Stimulated activated CD4-positive, alpha-beta T cell treated with anti-CD3 and anti-CD28 coated beads, Interleukin-15, amount 100 ng/mL, for 48 hours (primary cell): ENCODE data around the gene ERICH6B.
"Not testable (repeated sequence)": the region's sequence is repeated elsewhere in the genome, so short reads cannot be mapped to it uniquely, and the experiment has no call there.

Experiments used
- DNase-seq, 2 donors: peaks; one replicate each; pipeline ENCODE4 v3.0.0-alpha.2; 2020; ENCODE audit warnings: low read depth in 2 of 2

ERICH6B gene

DNA sequence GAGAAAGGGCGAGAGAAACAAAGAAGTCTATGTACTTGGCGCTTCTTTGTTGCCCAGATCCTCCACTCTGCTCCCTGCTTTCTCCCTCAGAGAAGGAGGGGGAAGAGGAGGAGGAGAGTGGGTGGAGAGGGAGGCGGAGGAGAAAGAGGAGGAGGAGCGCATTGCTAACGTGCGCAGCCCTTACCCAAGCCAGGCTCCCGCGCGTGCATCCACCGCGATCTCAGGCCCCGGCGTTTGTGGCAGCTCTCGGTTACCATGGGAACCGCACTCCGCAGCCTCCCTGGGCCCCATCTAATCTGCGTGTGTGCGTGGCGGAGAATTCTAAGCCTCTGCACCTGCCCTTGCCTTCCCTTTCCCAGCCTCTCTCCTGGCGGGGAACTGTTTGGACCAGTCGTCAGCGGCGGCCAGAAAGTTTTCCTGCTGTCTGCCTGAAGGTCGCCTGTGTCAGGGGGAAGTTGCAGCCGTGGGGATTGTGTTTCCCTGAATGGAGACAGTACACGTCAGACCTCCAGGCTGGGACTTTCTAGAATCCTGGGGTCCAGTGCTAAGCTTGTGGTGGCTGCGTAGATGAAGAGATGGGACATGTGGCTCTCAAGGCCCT is at the start of gene ERICH6B:
ERICH6B (minus strand) TSS at position 239 of the 601 bp plus-strand sequence. CDS start 18,734 bp downstream, outside the sequence.
- peak in 1 of 2 donors; percentile 3 for DNase-seq

DNA sequence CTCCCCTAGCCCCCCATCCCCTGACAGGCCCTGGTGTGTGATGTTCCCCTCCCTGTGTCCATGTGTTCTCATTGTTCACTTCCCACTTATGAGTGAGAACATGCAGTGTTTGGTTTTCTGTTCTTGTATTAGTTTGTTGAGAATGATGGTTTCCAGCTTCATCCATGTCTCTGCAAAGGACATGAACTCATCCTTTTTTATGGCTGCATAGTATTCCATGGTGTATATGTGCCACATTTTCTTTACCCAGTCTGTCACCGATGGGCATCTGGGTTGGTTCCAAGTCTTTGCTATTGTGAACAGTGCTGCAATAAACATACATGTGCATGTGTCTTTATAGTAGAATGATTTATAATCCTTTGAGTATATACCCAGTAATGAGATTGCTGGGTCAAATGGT is 47.4 kb upstream of the ERICH6B start:
- DNase-seq: not testable (repeated sequence)

DNA sequence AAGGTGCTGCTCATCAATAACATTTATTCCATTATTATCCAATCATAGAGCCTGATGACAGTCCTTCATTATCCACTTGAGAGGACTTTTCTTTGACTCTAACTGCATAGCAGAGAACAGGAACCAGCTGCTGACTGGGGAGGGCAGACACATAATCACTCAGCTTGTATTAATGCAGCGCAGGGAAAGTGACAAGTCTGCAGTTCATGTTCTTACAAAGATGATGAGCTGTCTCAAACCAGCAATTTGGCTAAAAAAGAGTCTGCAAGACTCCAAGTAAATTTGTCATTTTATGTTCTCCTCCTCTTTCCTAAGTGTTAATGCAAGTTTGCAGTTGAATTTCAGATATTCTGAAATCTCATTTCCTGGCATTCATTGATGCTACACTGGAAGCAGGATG is 46.6 kb upstream of the ERICH6B start:
- no peak for DNase-seq

DNA sequence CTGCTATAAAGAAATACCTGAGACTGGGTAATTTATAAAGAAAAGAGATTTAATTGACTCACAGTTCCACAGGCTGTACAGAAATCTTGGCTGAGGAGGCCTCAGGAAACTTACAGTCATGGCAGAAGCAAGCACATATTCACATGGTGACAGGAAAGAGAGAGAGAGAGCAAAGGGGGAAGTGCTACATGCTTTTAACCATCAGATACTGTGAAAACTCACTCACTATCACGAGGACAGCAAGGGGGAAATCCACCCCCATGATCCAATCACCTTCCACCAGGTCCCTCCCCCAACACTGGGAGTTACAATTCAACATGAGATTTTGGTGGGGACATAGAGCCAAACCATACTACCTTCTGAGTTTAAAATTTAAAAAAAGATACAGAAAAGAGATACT is 44.9 kb upstream of the ERICH6B start:
- DNase-seq: not testable (repeated sequence)

DNA sequence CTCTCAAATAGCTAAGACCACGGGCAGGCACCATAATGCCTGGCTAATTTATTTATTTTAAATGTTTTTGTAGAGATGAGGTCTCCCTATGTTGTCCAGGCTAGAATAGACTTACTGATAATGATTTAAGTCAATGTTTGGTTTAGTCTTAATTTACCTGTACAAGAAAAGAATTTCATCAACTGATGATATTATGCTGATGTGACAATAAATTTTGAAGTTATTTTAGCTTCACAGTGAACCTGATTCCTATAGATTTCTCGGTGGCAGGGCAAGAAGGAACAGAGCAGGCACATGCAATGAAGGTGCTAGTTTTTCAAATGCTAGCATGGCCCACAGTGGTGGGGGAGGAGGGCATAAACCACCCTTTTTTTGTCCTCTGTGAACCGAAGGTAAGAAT is 44.0 kb upstream of the ERICH6B start:
- DNase-seq: no peak

DNA sequence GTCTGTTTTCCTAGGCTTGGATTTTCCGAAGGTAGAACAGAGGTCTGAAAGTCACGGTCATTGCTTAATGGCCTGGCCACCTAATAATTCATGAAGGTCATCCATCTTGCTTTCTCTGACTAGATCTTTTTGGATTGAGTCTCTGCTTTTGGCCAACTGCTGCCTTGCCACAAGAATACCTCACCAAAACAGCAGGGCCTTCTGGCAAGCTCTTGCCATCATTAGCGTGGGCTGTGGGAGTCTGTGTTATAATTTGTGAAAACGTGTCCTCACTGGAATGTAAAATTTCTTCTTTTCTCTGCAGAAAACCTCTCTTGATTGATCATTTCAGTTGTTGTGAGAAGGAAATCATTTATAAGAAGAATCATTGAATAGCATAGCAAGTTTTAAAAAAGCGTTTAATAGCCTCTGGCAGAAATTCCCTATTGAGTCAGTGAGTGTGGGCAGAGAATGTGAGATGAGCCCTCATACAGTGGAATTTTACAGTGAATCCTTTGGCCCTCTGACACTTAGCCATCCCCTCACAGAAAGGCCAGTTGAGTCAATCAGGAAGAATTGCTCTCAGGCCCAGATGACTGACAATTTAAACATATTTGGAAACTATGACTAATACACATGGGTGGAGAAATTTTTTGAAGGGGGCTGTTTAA is 43.2 kb upstream of the ERICH6B start:
- DNase-seq: no peak

DNA sequence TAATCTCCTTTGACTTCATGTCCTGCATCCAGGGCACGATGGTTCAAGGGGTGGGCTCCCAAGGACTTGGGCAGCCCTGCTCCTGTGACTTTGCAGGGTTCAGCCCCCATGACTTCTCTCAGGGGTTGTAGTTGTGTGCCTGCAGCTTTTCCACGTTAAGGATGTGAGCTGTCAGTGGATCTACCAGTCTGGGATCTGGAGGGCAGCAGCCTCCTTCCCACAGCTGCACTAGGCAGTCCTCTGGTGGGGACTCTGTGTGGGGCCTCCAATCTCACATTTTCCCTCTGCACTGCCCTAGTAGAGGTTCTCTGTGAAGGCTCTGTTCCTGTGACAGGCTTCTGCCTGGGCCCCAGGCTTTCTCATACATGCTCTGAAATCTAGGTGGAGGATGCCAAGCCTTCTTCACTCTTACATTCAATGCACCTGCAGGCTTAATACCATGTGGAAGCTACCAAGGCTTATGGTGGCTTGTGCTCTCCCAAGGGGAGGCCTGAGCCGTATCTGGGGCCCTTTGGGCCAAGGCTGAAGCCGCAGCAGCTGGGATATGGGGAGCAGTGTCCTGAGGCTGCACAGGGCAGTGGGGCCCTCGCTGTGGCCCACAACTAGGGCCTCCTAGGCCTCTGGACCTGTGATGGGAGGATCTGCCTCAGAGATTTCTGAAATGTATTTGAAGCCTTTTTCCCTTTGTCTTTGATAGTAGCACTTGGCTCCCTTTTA is 39.3 kb upstream of the ERICH6B start:
- DNase-seq: no peak

DNA sequence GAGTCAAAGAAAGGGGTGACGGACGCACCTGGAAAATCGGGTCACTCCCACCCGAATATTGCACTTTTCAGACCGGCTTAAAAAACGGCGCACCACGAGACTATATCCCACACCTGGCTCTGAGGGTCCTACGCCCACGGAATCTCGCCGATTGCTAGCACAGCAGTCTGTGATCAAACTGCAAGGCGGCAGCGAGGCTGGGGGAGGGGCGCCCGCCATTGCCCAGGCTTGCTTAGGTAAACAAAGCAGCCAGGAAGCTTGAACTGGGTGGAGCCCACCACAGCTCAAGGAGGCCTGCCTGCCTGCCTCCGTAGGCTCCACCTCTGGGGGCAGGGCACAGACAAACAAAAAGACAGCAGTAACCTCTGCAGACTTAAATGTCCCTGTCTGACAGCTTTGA is 29.7 kb upstream of the ERICH6B start:
- DNase-seq: not testable (repeated sequence)

DNA sequence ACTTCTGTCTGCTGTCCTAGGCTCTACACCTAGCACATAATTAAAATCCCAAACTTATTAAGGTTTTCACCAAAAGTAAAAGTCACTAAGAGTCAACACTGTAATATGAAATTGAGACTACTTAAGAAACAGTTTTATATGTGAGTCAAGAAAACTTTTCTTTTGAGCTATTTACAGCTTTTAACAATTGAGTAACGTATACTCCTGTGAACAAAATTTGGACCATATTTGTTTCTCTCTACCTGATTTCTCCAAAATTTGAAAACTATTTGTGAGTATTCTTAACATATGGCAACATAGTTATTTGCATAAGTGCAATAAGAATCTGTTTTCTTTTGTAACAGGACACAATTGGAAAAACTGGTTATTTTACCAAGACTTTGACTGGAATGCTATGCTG is 26.6 kb upstream of the ERICH6B start:
- not testable (repeated sequence) for DNase-seq

DNA sequence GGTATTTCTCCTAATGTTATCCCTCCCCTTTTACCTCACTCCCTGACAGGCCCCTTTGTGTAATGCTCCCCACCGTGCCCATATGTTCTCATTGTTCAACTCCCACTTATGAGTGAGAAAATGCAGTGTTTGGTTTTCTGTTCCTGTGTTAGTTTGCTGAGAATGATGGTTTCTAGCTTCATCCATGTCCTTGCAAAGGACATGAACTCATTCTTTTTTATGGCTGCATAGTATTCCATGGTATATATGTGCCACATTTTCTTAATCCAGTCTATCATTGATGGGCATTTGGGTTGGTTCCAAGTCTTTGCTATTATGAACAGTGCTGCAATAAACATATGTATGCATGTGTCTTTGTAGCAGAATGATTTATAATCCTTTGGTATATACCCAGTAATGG is 19.8 kb upstream of the ERICH6B start:
- not testable (repeated sequence) for DNase-seq

DNA sequence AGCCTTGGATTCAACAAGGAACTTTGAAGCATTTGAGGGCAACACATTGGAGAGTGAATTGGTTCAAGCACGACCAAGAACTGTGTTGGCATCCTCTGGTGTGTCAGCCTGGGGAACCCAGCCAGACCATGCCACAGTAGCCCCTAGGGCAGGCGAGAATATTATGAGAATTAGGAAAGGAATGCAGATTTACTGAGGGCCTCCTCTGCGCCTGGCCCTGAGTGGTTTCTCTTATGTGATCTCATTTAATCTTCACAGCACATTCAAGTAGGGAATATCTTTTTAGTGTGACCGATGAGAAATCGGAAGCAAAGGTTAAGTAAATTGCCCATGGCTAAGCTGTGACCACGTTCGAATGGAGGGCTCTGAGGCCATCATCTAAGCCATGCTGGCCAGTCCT is 15.3 kb upstream of the ERICH6B start:
- DNase-seq: no peak

DNA sequence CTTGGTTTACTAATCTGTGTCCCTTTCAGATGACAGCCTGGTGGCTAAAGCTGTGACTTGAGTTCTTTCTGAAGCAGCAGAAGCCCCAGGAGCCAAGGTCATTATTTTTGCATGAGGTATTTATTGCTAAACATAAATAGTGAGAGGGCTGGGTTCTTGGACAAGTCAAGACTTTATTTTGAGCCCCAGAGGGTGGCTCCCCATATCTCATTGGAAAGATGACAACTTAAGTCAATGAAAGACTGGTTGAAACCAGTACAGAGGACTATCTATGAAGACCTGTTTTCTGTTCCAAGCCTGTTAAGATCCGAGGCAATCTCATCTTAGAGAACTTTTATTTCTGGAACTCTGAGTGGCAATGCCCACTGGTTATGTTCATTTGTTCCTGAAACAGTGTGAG is 14.4 kb upstream of the ERICH6B start:
- DNase-seq: no peak

DNA sequence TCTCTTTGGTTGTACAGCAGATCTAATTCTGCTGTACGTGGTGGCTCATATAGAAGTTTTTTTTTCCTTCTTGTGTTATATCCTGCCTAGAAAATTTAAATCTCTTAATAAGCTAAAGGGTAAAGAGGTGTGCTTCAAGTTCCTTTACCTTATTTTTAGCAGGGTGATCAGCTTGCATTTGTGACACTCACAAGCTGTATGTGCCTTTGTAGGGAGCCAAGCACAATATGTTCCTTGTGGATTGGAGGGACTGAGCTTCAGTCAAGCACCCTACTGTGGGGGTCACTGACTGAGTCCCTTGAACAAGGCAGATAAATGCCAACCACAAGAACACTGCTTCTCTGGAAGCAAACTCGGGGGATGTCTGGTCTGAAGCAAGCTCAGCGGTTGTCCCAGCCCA is 12.6 kb upstream of the ERICH6B start:
- DNase-seq: no peak

DNA sequence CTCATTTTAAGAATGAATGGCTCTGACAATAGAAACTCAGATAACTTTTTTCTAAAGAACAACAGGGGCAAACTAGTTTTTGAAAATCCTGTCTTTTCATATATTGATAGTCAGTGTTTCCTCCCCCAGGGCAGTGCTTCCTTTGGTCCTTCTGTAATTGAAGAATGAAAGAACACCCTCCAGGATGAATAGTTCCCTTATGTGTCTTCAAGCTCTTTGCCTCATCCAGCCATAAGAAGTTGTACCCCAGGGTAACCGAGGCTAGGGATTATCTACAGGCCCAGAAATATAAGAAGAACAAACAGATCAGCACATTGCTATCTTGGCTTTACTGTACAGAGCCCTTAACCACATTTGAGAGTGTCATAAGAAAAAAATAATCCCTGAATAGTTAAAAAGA is 12.1 kb upstream of the ERICH6B start:
- DNase-seq: no peak

DNA sequence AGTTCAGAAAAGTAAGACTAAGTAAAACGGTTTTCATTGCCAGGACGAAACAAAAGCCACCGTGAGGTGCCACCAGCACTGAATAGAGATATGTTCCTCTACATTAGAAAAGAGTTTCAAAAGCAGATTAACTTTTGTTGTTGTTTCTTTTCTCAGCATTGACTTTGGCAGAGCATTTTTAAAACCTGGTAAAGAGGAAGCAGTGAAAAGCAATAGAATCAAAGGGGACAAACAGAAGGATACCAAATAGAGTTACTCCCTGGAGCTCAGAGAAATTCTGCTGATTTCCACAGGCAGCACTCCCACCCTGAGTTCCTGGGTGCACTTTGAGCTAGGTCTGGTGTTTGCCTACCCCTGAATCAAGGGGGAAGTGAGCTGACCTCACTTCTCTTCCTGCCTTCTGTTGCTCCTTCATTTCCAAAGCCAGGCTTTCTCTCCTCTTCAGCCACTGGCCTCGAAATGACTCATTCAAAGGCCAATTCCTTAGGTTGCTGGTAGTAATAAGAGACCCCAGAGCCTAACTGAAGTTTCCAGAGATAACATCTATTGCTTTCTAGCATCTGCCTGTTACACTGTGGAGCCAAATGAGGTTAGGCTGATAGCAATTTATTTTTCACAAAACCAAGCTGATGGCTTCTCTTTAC is 11.3 kb upstream of the ERICH6B start:
- no peak for DNase-seq

DNA sequence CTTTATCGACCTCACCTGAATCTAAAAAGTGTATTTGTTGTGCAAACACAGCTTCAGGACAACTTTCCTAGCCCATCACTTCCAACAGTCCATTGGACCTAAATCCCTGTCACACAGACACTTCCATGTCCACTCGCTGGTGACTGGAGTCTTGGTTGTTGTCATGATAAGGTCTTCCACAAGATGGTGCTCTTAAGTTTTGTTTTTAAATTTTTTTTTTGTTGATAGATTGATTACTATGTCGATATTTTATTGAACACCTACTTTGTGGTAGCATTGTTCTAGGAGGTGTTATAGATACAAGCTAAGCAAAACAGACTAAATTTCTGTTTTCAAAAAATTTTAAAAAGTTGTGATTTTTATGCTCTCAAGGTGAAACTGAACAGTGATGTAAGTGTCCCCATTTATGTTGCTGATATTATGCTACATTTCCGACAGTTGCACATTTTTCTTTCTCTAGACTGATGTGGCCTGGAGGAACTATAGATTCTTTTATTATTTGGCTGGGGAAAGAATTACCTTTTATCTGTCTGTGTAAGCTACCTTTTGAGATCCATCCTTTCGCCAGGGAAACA is 8.1 kb upstream of the ERICH6B start:
- no peak for DNase-seq

DNA sequence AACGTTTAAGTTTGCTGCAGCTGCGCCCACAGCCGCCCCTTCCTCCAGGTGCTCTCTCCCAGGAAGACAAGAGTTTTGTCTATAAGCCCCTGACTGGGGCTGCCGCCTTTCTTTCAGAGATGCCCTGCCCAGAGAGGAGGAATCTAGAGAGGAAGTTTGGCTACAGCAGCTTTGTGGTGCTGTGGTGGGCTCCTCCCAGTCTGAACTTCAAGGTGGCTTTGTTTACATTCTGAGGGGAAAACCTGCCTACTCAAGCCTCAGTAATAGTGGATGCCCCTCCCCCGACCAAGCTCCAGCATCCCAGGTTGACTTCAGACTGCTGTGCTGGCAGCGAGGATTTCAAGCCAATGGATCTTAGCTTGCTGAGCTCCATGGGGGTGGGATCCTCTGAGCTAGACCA is 6.4 kb upstream of the ERICH6B start:
- DNase-seq: no peak

DNA sequence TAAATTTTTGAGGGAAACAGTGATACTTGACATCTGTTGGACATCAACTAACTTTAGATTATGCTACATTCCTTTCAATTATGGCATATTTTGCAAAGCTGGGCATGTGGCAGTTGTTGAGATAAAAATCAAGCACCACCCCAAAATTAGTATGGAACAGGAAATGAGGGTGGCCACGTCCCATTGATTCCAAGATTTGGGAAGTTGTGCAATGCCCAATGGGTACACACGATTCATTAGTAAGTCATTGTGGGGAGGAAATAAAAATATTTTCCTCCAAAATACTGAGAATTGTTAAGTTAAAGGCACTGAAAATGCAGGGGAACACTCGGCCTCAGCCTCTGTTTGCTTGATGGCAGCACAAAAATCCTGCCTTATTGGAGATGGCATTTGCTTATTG is 7.6 kb downstream of the ERICH6B start:
- no peak for DNase-seq

DNA sequence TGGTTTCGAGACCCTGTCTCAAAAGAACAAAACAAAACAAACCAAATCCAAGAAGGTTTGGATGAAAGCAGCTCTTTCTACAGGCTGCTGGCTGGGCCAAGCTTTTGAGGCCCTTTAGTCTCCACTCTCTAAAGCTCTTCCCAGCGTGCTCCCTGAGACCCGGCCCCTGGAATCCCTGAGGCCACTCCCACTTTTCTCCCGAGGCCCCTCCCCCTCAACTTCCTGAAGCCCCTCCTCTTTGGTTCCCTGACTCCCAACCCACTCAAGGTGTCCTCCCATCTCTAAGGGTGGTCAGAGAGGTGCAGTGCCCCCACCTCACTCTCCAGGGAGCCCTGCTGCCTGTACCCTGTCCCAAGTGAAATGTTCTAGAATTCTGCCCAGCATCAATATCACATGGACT is 10.6 kb downstream of the ERICH6B start:
- DNase-seq: no peak

DNA sequence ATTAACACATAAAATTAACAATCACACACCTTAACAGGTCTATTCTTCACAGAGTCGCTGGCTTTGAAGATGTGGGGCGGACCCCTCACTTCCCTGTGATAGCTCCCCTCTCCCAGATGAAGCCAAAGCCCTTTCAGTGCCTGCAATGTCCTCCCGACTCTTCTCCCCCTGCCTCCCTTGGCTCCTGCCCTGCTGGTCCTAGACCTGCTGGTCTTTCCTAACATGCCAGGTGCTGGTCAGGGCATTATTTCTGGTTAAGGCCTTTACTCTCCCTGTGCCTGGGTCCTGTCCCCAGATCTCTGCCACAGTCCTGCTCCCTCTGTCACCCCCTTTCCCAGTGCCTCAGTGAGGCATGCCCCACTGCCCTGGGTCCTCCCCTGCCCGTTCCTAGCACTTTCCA is 12.2 kb downstream of the ERICH6B start:
- no peak for DNase-seq

DNA sequence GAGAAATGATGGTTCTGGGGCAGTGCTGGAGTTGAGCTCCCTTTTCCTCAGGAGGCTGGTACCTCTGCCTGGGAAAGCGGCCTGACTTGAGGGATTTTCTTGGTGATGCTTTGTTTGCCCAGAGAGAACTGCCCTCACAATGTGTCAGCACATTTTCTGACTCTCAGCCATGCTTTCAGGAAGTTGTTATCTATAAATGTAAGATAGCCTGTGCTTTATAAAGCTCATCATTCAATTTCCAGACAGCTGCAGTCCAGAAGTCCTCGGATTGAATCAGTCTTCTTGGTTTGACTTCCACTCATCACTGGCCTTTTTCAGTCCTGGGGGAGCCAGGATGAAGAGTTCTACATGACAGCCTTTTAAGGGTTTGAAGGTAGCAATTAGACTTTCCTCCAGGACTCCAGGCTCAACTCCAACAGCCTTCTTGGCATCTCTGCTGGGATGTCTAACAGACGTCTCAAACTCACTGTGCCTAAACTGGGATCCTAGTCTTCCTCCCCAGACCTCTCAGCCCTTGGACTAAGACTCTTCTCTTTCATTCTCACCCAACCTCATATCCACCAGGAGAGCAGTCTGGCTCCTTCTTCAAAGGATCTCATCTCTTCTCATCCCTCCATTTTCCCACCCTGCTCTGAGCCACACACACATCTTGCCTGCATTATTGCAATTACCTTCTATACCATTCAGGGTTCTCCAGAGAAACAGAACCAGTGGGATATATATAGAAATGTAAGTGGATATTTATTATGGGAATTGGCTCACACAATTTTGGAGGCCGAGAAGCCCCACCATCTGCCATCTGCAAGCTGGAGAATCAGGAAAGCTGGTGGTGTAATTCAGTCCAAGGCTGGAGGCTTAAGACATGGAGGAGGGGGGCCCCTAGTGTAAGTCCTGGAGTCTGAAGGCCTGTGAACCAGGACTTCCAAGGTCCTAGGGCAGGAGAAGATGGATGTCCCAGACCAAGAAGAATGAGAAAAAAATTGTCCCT is 13.1 kb downstream of the ERICH6B start:
- DNase-seq: no peak
